ENCODE measurements around the gene TMEM72. TPM values are rescaled to one million over a fixed set of nuclear protein-coding genes. Genes with fewer than 3 reads are reported as not detected.

Gene TMEM72
- total and polyA plus RNA-seq, 7 donors, result 0.33 to 11.8 (median 4.1) TPM; not detected in 3

DNA sequence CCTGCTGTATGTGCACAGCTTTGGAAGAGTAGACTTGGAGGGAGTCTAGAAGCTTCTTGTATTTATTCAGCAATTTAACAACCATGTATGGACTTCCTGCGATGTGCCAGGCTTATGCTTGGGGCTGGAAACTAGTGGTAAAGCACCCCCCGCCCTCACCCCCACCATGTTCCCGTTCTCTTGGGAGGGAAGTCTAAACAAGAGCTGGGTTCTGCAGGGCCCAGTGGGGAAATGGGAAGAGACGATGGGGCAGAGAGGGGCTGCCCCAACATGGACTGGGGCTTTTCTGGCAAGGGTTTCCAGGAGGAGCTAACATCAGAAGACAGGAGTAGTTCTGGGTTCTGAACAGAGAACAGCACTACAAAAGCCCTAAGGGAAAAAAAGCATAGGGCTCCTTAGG, 56.5 kb downstream of the TMEM72 start:
- no peaks in the 10 kb centered on the region for H3K27me3 ChIP-seq
- H3K27ac ChIP-seq, result peak overlapping the region; percentile 58 to 93 (median 75)
- H3K4me3 ChIP-seq, result peak overlapping the region in 1 of 4 donors; percentile 8
- 66 to 81% methylated on average over 4 of the region's 4 CpGs for WGBS, 2 donors
- no peaks in the 10 kb centered on the region for H3K9me3 ChIP-seq
- no peak for TF ChIP-seq POLR2A (IDR thresholded peaks at IDR 0.05)
- no peak for TF ChIP-seq POLR2AphosphoS5 (IDR thresholded peaks at IDR 0.05)
- H3K4me1 ChIP-seq, result peaks cover 0 to 51% (median 17%) of the 10 kb centered on the region in 4 donors
- DNase-seq, result peak; percentile 76
- intact Hi-C loops (cut with DNase I), result no loop called here
- H3K36me3 ChIP-seq, result peaks cover 0 to 29% (median 11%) of the 10 kb centered on the region in 4 donors

DNA sequence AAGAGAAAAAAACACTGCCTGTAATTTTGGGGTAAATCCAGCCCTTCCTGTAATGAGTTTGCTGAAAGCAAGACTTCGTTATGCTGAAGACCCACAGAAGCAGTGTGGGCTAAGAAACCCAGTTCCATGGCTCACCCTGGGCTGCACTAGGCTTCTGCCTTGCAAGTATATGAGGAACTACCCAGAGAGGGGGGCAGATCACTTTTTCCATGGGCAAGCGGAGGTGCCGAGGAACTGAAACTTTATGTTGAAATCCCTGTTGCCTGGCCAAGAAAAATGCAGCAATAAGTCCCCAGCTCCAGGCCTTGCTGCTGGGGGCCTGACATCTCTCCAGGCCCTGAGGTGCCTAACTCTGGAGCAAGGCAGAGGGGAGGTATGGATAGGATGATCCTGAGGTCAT, 57.0 kb downstream of the TMEM72 start:
- no peaks in the 10 kb centered on the region for H3K27me3 ChIP-seq
- H3K9me3 ChIP-seq, result no peaks in the 10 kb centered on the region
- peak in 1 of 4 donors; percentile 39 for TF ChIP-seq POLR2AphosphoS5 (IDR thresholded peaks at IDR 0.05)
- no peak for TF ChIP-seq POLR2A (IDR thresholded peaks at IDR 0.05)
- peaks cover 3 to 34% (median 11%) of the 10 kb centered on the region in 4 donors for H3K36me3 ChIP-seq
- WGBS, 2 donors, result 39 to 74% methylated on average over 3 of the region's 3 CpGs
- H3K4me1 ChIP-seq, result peaks cover 0 to 47% (median 19%) of the 10 kb centered on the region in 4 donors
- intact Hi-C loops (cut with DNase I), result no loop called here
- DNase-seq, result peak; percentile 83
- H3K4me3 ChIP-seq, result peak overlapping the region in 1 of 4 donors; percentile 8
- peak overlapping the region; percentile 58 to 93 (median 75) for H3K27ac ChIP-seq

DNA sequence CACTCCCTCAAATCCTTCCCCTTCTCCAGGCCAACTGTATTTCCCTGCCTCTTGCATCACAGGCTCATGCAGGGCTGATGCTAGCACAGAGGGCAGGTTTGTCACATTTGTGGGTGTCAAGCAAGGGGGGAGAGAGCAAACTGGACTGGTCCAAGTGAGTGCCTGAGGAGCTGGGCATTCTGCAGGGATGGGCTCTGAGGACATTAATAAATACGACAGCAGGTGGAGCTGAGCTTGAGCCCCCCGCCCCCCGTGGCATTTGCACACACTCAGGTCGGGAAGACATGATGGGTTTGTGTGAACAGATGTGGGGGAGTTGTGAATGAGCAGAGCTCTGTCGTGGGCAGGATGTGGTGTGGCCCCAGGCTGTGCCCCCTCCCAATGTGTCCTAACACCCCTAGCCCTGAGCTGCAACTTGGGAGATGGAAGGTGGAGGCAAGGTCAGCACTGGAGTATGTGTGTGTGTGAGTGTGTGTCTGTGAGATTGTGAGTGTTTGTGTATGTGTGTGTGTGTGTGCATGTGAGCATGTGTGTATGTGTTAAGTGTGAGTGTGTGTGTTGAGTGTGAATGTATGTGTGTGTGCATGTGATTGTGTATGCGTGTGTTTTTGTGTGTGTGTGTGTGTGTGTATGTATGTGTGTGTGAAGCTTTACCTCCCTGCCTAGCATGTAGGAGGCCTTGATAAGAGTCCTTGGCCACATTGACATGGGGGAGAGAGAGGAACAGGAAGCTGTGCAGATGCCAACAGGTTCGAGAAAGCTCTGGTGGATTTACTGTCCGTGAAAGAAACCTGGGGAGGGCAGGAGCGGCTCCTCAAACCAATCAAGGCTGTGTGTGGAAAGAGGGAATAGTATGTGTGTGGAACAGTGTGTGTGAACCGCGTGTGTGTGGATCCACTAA, 57.6 kb downstream of the TMEM72 start:
- TF ChIP-seq POLR2A (IDR thresholded peaks at IDR 0.05) (no peak), POLR2AphosphoS5 (IDR thresholded peaks at IDR 0.05) (no peak), EP300 (IDR thresholded peaks at IDR 0.05) (no peak)
- TF ChIP-seq, protein P1, sequence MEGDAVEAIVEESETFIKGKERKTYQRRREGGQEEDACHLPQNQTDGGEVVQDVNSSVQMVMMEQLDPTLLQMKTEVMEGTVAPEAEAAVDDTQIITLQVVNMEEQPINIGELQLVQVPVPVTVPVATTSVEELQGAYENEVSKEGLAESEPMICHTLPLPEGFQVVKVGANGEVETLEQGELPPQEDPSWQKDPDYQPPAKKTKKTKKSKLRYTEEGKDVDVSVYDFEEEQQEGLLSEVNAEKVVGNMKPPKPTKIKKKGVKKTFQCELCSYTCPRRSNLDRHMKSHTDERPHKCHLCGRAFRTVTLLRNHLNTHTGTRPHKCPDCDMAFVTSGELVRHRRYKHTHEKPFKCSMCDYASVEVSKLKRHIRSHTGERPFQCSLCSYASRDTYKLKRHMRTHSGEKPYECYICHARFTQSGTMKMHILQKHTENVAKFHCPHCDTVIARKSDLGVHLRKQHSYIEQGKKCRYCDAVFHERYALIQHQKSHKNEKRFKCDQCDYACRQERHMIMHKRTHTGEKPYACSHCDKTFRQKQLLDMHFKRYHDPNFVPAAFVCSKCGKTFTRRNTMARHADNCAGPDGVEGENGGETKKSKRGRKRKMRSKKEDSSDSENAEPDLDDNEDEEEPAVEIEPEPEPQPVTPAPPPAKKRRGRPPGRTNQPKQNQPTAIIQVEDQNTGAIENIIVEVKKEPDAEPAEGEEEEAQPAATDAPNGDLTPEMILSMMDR (IDR thresholded peaks at IDR 0.05), result no peak
- Histone ChIP-seq H3K4me3 (peak overlapping the region in 1 of 4 donors; percentile 8), H3K4me1 (peaks cover 0 to 42% (median 24%) of the 10 kb centered on the region in 4 donors), H3K27ac (peak overlapping the region; percentile 58 to 93 (median 75)), H3K9me3 (no peaks in the 10 kb centered on the region), H3K27me3 (no peaks in the 10 kb centered on the region), H3K36me3 (peaks cover 3 to 35% (median 11%) of the 10 kb centered on the region in 4 donors)
- 64 to 85% methylated on average over 11 of the region's 11 CpGs for WGBS, 2 donors
- peak; percentile 62 for DNase-seq
- intact Hi-C loops (cut with DNase I), result no loop called here

DNA sequence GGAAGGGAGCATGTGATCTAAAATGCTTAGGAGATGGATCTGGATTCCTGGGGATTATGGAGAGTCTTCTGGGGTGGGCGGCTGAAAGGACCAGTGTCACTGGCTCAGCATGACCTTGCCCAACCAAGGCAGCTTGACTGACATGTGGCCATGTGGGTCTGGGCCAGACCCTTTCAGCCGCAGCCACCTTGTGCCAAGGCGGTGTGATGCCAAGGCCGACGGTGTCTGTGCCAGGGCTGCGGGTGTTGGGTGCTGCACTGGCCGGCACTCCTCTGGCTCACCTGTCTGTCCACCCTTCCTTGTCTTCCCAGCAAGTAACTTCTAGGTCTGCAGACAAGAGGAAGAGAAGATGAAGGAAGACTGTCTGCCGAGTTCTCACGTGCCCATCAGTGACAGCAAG, 58.7 kb downstream of the TMEM72 start:
- H3K36me3 ChIP-seq, result peaks cover 3 to 35% (median 11%) of the 10 kb centered on the region in 4 donors
- DNase-seq, result no peak
- TF ChIP-seq EP300 (IDR thresholded peaks at IDR 0.05) (no peak), POLR2A (IDR thresholded peaks at IDR 0.05) (no peak), POLR2AphosphoS5 (IDR thresholded peaks at IDR 0.05) (no peak)
- TF ChIP-seq, protein P1 (IDR thresholded peaks at IDR 0.05), result no peak
- H3K27ac ChIP-seq, result peak overlapping the region in 1 of 4 donors; percentile 93
- H3K4me3 ChIP-seq, result no peak overlapping the region
- 97% methylated on average over 9 of the region's 9 CpGs for WGBS, 2 donors
- no peaks in the 10 kb centered on the region for H3K9me3 ChIP-seq
- peaks cover 0 to 42% (median 27%) of the 10 kb centered on the region in 4 donors for H3K4me1 ChIP-seq
- no peaks in the 10 kb centered on the region for H3K27me3 ChIP-seq
- intact Hi-C loops (cut with DNase I), result no loop called here

DNA sequence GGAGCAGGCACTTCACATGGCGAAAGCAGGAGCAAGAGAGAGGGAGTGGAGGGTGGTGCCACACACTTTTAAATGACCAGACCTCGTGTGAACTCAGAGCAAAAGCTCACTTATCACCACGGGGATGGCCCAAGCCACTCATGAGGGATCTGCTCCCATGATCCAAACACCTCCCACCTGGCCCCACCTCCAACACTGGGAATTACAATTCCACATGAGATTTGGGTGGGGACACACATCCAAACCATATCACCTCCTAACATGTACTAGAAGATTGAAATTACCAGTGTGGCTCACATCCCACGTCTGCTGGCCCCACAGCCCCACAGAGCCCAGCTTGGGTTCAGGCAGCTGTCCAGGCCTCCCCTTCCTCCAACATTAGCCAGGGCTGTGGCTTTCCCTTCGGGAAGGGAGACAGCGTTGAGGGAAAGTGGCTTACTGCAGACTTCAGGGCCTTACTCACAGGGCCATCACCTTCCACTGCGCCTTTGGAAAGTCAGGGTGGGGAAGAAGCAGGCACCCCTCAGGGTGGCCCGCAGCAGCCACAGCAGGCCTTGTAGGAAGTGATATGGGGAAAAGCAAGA, 59.8 kb downstream of the TMEM72 start:
- H3K27me3 ChIP-seq, result no peaks in the 10 kb centered on the region
- peaks cover 3 to 35% (median 11%) of the 10 kb centered on the region in 4 donors for H3K36me3 ChIP-seq
- H3K27ac ChIP-seq, result peak overlapping the region in 1 of 4 donors; percentile 2
- intact Hi-C loops (cut with DNase I), result no loop called here
- no peaks in the 10 kb centered on the region for H3K9me3 ChIP-seq
- DNase-seq, result no peak
- peaks cover 0 to 45% (median 34%) of the 10 kb centered on the region in 4 donors for H3K4me1 ChIP-seq
- 89 to 93% methylated on average over 8 of the region's 8 CpGs for WGBS, 2 donors
- no peak overlapping the region for H3K4me3 ChIP-seq
- no peak for TF ChIP-seq EP300 (IDR thresholded peaks at IDR 0.05)
- TF ChIP-seq POLR2AphosphoS5 (IDR thresholded peaks at IDR 0.05), result no peak
- TF ChIP-seq, protein P1 (IDR thresholded peaks at IDR 0.05), result no peak
- no peak for TF ChIP-seq POLR2A (IDR thresholded peaks at IDR 0.05)

All from sigmoid colon (tissue), 7 donors.